GM13977 (cell line): ENCODE results near the gene SVEP1.

ENCODE experiments used
- DNase-seq: peaks from one replicate; pipeline ENCODE4 v3.0.0; 2012; ENCODE audit warnings: low spot score
- CTCF ChIP-seq: IDR thresholded peaks from 2 replicates; pipeline ENCODE4 v1.5.1; 2012; ENCODE audit warnings: mild to moderate bottlenecking, control low read depth; ENCODE audit not compliant: insufficient read depth; ENCODE audit errors: extremely low read depth, missing control alignments
- in situ Hi-C: fragments of 300-500 bp; cut with MboI; formaldehyde crosslinking; loops from one replicate; pipeline ENCODE4 v1.12.0; 2022; ENCODE audit warnings: low sequenced_read_pairs, low pct_unique_long_range_greater_than_20kb, mixed read lengths, inconsistent platforms; ENCODE audit not compliant: unreplicated experiment

Gene SVEP1

GRCh38 chr9:110579034-110579861, at the start of gene SVEP1:
TSS of gene SVEP1 (minus strand) at chr9:110579741. CDS start at chr9:110579543, 198 bp downstream.
- TF ChIP-seq CTCF: no peak
- in situ Hi-C loops: no loop called here
- peak; percentile 11 for DNase-seq

GRCh38 chr9:110626101-110626829, 46.7 kb upstream of the SVEP1 start:
- in situ Hi-C loops: loop anchor here (10.0 kb wide), 2 partner anchors 171 to 441 kb away; no protein-coding TSS in a partner anchor
- DNase-seq: no peak
- no peak for TF ChIP-seq CTCF

- TF ChIP-seq CTCF: peak; percentile 59
- in situ Hi-C loops: loop anchor here (10.0 kb wide), 2 partner anchors 169 to 439 kb away; no protein-coding TSS in a partner anchor
- peak; percentile 27 for DNase-seq
Observed at GRCh38 chr9:110623462-110624025, 44.0 kb upstream of the SVEP1 start.

GRCh38 chr9:110622368-110622767, 42.8 kb upstream of the SVEP1 start:
- TF ChIP-seq CTCF: no peak

GRCh38 chr9:110620726-110621125, 41.2 kb upstream of the SVEP1 start:
- in situ Hi-C loops: loop anchor here (10.0 kb wide), 2 partner anchors 166 to 436 kb away; no protein-coding TSS in a partner anchor
- no peak for DNase-seq
- TF ChIP-seq CTCF: no peak

More at GRCh38 chr9:110622368-110622767, 42.8 kb upstream of the SVEP1 start:
- DNase-seq: no peak
- in situ Hi-C loops: loop anchor here (10.0 kb wide), 2 partner anchors 168 to 438 kb away; no protein-coding TSS in a partner anchor

- TF ChIP-seq CTCF: no peak
- DNase-seq: no peak
- in situ Hi-C loops: loop anchor here (10.0 kb wide), 2 partner anchors 165 to 435 kb away; no protein-coding TSS in a partner anchor
Observed at GRCh38 chr9:110619831-110620230, 40.3 kb upstream of the SVEP1 start.
